HL-60 (cell line): Measurements from ENCODE around the gene GEMIN4.
"Not testable (repeated sequence)": the region's sequence is repeated elsewhere in the genome, so short reads cannot be mapped to it uniquely, and the experiment has no call there.

Source experiments
- GABPA ChIP-seq: IDR thresholded peaks from 2 replicates; pipeline ENCODE4 v1.6.1; 2012; ENCODE audit warnings: low read depth
- POLR2AphosphoS5 ChIP-seq: IDR thresholded peaks from 2 replicates; pipeline ENCODE4 v1.6.1; 2012; ENCODE audit warnings: low read depth
- REST ChIP-seq: IDR thresholded peaks from 2 replicates; pipeline ENCODE4 v1.6.1; 2012; ENCODE audit warnings: low read depth; ENCODE audit not compliant: insufficient replicate concordance
- TF ChIP-seq, protein P1 (sequence below): IDR thresholded peaks from one replicate; pipeline ENCODE4 v1.5.1; 2011; ENCODE audit warnings: low read length, control low read depth, inconsistent platforms; ENCODE audit not compliant: insufficient read depth

DNA sequence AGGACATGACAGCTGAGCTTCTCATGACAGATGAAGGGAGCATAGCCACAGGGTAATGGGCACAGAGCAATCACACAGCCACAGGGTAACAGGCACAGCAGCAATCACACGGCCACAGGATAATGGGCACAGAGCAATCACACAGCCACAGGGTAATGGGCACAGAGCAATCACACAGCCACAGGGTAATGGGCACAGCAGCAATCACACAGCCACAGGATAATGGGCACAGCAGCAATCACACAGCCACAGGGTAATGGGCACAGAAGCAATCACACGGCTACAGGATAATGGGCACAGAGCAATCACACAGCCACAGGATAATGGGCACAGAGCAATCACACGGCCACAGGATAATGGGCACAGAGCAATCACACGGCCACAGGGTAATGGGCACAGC lies 3.5 kb downstream of the GEMIN4 start:
- TF ChIP-seq, protein P1, sequence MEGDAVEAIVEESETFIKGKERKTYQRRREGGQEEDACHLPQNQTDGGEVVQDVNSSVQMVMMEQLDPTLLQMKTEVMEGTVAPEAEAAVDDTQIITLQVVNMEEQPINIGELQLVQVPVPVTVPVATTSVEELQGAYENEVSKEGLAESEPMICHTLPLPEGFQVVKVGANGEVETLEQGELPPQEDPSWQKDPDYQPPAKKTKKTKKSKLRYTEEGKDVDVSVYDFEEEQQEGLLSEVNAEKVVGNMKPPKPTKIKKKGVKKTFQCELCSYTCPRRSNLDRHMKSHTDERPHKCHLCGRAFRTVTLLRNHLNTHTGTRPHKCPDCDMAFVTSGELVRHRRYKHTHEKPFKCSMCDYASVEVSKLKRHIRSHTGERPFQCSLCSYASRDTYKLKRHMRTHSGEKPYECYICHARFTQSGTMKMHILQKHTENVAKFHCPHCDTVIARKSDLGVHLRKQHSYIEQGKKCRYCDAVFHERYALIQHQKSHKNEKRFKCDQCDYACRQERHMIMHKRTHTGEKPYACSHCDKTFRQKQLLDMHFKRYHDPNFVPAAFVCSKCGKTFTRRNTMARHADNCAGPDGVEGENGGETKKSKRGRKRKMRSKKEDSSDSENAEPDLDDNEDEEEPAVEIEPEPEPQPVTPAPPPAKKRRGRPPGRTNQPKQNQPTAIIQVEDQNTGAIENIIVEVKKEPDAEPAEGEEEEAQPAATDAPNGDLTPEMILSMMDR: not testable (repeated sequence)
- not testable (repeated sequence) for TF ChIP-seq GABPA, REST, POLR2AphosphoS5
